ENCODE results near the gene CLSTN2.

Gene CLSTN2

DNA sequence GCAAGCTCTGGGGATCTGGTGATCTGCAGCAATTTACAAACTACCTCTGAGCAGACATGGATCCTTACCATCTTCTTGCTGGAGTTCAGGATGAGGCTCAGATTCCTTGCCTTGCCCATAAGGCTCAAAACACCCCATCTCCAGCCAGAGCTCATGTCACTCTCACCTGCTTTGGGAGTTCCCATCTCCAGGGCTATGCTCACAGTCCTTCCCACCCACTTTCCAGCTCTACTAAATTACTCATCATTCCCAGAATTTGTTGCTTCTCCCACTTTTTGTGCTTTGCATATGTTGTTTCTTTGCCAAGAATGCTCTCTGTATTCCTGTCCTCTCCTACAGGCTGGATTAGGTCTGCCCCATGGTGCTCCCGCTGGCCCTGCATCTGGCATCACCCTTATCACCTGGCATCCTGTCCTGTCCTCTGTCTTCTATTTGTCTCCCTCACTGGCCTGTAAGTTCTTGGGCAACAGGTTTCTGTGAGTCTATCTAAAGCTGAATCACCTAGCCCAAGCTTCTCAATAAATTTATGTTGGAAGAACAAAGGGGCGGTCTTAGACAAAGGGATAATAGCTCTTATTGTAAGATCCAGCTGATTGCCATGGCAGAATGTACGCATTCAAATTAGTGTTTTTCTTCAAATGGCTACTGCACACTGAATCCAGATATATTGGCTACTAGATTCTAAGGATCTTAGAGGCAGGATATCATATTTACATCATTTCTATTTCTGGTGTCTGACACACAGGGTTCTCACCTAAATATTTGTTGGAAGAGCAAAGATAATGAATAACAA is 179.2 kb downstream of the CLSTN2 start:
- no peak for ATAC-seq
- H3K27me3 Mint-ChIP-seq, result peaks cover 16% of the 10 kb centered on the region
- H3K4me3 Mint-ChIP-seq, result no peak overlapping the region
- no peaks in the 10 kb centered on the region for H3K9me3 Mint-ChIP-seq
- no peak for DNase-seq
- H3K4me1 Mint-ChIP-seq, result no peaks in the 10 kb centered on the region
- no peak overlapping the region for H3K27ac Mint-ChIP-seq

GRCh38 chr3:140114789-140115080 is 179.8 kb downstream of the CLSTN2 start:
- Mint-ChIP-seq H3K4me1 (no peaks in the 10 kb centered on the region), H3K4me3 (no peak overlapping the region), H3K27ac (no peak overlapping the region), H3K27me3 (peaks cover 16% of the 10 kb centered on the region), H3K9me3 (no peaks in the 10 kb centered on the region)
- ATAC-seq, result no peak
- no peak for DNase-seq

GRCh38 chr3:140117096-140117526 is 182.1 kb downstream of the CLSTN2 start:
- no peak overlapping the region for H3K27ac Mint-ChIP-seq
- no peak overlapping the region for H3K4me3 Mint-ChIP-seq
- ATAC-seq, result no peak
- no peak for DNase-seq
- H3K27me3 Mint-ChIP-seq, result peaks cover 16% of the 10 kb centered on the region
- no peaks in the 10 kb centered on the region for H3K9me3 Mint-ChIP-seq
- H3K4me1 Mint-ChIP-seq, result no peaks in the 10 kb centered on the region

DNA sequence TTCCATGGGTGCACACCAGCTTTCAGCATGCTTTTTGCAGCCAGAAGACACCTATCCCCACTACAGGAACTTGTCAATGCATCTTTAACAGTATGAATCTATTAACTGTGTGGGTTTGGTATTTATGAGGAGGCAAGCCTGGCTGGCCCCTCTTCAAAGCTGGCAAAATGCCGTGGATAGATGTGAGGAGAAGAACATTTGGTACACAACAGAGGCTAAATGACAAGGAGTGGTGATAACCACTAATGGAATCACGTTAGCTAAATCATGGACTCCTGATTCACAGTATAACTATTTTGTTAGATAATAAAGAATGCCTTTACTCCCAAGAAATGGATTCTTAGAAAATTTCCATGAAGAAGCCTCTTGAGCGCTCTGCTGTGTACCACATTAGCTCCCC is 187.2 kb downstream of the CLSTN2 start:
- ATAC-seq, result no peak
- H3K9me3 Mint-ChIP-seq, result no peaks in the 10 kb centered on the region
- H3K4me1 Mint-ChIP-seq, result no peaks in the 10 kb centered on the region
- DNase-seq, result no peak
- H3K27me3 Mint-ChIP-seq, result peaks cover 12% of the 10 kb centered on the region
- H3K4me3 Mint-ChIP-seq, result no peak overlapping the region
- H3K27ac Mint-ChIP-seq, result no peak overlapping the region

- DNase-seq, result no peak
- no peak overlapping the region for H3K27ac Mint-ChIP-seq
- H3K4me3 Mint-ChIP-seq, result no peak overlapping the region
Observed at GRCh38 chr3:140128217-140128616, 193.2 kb downstream of the CLSTN2 start.

GRCh38 chr3:140128631-140129030 is 193.6 kb downstream of the CLSTN2 start:
- no peak for ATAC-seq
- no peak for DNase-seq
- Mint-ChIP-seq H3K4me1 (no peaks in the 10 kb centered on the region), H3K9me3 (no peaks in the 10 kb centered on the region), H3K27ac (no peak overlapping the region), H3K4me3 (no peak overlapping the region), H3K27me3 (no peaks in the 10 kb centered on the region)

More at GRCh38 chr3:140128217-140128616, 193.2 kb downstream of the CLSTN2 start:
- ATAC-seq, result no peak
- no peaks in the 10 kb centered on the region for H3K9me3 Mint-ChIP-seq
- H3K4me1 Mint-ChIP-seq, result no peaks in the 10 kb centered on the region
- H3K27me3 Mint-ChIP-seq, result no peaks in the 10 kb centered on the region

DNA sequence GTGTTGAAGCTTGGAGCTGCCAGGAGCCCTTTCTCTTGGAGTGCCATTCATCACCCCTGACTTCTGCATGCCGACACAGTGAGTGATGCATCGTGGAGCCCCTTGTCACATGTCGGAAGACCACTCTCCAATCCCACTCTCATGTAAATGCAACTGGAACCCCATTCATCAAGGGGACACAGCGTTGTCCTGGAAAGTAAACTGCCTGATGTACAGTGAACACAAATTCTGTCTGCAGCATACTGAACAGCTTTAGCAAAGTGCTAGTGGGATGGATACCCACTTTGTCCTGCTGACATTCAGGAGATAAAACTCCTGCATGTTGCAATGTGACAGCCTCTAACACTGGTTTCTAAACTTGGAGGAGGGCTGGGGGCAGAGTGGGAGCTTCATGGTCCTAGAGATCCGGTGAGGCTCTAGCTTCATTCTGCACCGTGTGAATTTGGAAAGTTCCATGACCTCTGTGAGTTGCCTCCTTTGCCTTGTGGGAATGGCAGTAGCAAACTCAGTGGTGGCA is 194.8 kb downstream of the CLSTN2 start:
- no peaks in the 10 kb centered on the region for H3K9me3 Mint-ChIP-seq
- no peaks in the 10 kb centered on the region for H3K4me1 Mint-ChIP-seq
- ATAC-seq (no peak), DNase-seq (no peak)
- no peak overlapping the region for H3K4me3 Mint-ChIP-seq
- no peaks in the 10 kb centered on the region for H3K27me3 Mint-ChIP-seq
- H3K27ac Mint-ChIP-seq, result no peak overlapping the region

GRCh38 chr3:140131895-140132294 is 196.9 kb downstream of the CLSTN2 start:
- H3K27ac Mint-ChIP-seq, result no peak overlapping the region
- no peak for ATAC-seq
- H3K9me3 Mint-ChIP-seq, result no peaks in the 10 kb centered on the region
- no peak for DNase-seq
- H3K4me1 Mint-ChIP-seq, result no peaks in the 10 kb centered on the region
- H3K27me3 Mint-ChIP-seq, result peaks cover 16% of the 10 kb centered on the region
- H3K4me3 Mint-ChIP-seq, result no peak overlapping the region

DNA sequence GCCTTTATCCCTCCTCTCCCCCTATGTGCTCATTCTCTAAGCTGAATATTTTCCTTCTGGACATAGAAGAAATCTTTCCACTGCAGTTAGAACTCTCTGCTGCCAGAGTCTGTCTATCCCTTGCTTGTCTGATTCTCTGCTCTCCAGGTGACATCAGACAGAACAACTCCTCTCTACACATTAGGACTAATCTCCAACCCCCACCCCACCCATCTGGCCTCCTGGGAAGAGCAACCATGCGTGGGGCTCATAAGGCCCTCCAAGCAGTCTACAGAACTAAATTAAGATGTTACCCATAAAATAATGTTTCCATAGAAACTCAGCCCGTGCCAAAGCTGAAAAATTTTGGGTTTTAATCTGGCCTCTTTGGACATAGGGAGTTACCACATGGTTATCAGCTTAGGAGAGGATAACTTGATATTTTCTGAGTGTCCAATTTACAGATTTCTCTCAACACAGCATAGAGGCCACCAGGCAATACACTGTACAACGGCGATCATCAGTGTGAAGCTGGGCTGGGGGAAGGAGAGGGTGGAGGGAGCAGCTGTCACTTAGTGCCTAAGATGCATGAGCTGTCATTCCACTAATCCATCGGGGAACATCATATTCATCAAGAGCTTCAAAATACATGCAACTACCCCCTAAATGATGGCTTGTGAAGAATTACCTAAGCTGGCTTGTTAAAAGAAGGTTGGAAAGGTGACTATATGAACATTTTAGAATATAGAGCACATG is 199.4 kb downstream of the CLSTN2 start:
- Mint-ChIP-seq H3K4me1 (no peaks in the 10 kb centered on the region), H3K9me3 (no peaks in the 10 kb centered on the region), H3K27ac (no peak overlapping the region), H3K27me3 (peaks cover 23% of the 10 kb centered on the region), H3K4me3 (no peak overlapping the region)
- no peak for ATAC-seq
- DNase-seq, result no peak

- peaks cover 23% of the 10 kb centered on the region for H3K27me3 Mint-ChIP-seq
- DNase-seq, result no peak
- H3K27ac Mint-ChIP-seq, result no peak overlapping the region
- H3K9me3 Mint-ChIP-seq, result no peaks in the 10 kb centered on the region
- ATAC-seq, result no peak
- H3K4me3 Mint-ChIP-seq, result no peak overlapping the region
- H3K4me1 Mint-ChIP-seq, result no peaks in the 10 kb centered on the region
Observed at GRCh38 chr3:140135461-140135860, 200.5 kb downstream of the CLSTN2 start.

DNA sequence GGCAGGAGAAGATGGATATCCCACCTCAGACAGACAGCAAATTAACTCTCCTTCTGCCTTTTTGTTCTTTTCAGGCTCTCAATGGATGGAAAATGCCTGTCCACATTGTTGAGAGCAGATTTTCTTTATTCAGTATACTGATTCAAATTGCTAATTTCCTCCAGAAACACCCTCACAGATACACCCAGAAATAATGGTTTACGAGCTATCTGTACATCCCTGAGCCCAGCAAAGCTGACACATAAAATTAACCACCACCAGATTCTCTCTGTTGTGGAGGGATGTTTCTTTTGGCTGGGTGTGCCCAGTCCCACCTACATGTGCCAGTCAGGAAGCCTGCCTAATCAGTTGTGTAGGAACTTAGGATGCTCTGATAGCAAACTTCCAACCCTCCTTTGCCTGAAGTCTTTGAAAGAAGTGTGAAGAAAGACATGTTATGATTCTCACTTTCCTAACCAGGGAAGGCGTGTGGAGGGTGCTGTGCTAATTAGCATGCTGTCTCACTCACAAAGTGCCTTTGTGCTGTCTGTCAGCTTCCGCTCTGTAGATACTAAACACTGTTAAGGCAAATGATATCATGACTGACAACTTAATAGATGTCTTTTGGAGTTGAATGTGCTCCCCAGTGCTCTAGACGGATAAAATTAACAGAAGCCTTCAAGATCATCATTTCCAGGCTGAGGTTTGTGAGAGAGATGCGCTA is 208.5 kb downstream of the CLSTN2 start:
- H3K9me3 Mint-ChIP-seq, result no peaks in the 10 kb centered on the region
- ATAC-seq (no peak), DNase-seq (no peak)
- H3K4me3 Mint-ChIP-seq, result no peak overlapping the region
- H3K4me1 Mint-ChIP-seq, result no peaks in the 10 kb centered on the region
- peaks cover 9% of the 10 kb centered on the region for H3K27me3 Mint-ChIP-seq
- H3K27ac Mint-ChIP-seq, result no peak overlapping the region

DNA sequence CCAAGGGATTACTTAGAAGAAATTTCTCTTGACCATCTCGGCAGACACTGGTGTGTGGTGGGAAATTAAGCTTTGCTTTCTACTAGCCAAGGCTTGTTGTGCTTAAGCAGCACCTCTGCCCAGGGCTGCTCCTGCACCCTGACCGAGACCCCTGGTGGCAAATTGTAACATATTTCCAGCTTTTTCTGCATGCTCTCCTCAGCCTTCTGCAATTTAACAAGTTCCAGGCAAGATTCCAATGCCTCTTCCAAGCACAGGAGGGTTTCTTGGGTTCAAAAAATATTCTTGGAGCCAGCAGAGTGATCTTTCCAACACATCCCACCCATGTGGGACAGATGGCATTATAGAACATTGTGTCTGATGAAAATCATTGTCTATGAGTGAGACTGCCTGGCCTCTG is 210.5 kb downstream of the CLSTN2 start:
- Mint-ChIP-seq H3K9me3 (no peaks in the 10 kb centered on the region), H3K27me3 (peaks cover 9% of the 10 kb centered on the region), H3K4me3 (no peak overlapping the region), H3K4me1 (no peaks in the 10 kb centered on the region), H3K27ac (no peak overlapping the region)
- no peak for ATAC-seq
- no peak for DNase-seq

DNA sequence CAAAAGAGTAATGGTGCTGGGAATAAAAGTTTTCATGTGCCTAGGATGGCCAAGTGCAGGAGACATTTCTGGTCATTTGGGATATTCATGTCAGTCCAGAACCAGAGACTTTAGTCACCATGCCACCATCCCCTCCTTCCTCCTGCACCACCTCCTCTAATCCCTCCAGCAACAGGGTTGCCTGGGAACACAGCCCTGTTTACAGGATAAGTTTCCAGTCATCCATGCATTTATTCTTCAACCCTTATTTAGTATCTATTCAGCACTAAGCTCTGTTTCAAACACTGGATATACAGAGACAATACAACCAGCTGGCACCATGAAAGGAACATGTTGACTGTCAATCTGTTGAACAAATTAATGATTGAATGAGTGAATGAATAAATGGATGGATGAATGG is 211.7 kb downstream of the CLSTN2 start:
- H3K27ac Mint-ChIP-seq, result no peak overlapping the region
- H3K4me3 Mint-ChIP-seq, result no peak overlapping the region
- H3K9me3 Mint-ChIP-seq, result no peaks in the 10 kb centered on the region
- H3K27me3 Mint-ChIP-seq, result peaks cover 9% of the 10 kb centered on the region
- no peaks in the 10 kb centered on the region for H3K4me1 Mint-ChIP-seq
- ATAC-seq, result no peak
- no peak for DNase-seq

DNA sequence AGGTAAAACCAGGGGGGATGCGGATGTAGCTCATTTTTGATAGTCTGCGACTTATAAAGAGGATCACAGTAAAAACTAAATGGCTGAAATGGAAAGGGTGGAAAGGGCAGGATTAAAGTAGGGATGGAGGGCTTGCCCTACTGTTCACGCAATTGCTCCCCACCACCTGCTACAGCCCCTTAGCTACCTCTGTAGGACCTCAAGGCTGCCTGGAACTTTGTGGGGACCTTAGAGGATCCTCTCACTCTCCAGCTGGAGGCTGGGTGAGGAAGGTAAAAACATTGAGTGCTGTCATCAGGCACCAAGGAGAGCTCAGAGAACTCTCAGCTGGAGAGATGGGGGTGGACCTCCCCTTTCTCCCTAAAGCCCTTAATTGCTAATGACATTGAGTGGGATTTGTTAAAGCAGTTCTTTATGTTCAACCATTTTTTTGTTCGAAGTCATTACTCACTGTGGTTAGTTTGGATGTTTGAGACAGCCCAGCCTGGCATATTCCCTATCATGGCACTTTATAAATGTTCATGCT is 213.0 kb downstream of the CLSTN2 start:
- H3K27me3 Mint-ChIP-seq, result peaks cover 9% of the 10 kb centered on the region
- ATAC-seq (no peak), DNase-seq (no peak)
- H3K27ac Mint-ChIP-seq, result no peak overlapping the region
- H3K4me1 Mint-ChIP-seq, result no peaks in the 10 kb centered on the region
- no peaks in the 10 kb centered on the region for H3K9me3 Mint-ChIP-seq
- H3K4me3 Mint-ChIP-seq, result no peak overlapping the region

- H3K9me3 Mint-ChIP-seq, result no peaks in the 10 kb centered on the region
- H3K27ac Mint-ChIP-seq, result no peak overlapping the region
- DNase-seq (no peak), ATAC-seq (no peak)
- H3K27me3 Mint-ChIP-seq, result peaks cover 9% of the 10 kb centered on the region
- no peak overlapping the region for H3K4me3 Mint-ChIP-seq
- no peaks in the 10 kb centered on the region for H3K4me1 Mint-ChIP-seq
Observed at GRCh38 chr3:140148824-140149390, 213.9 kb downstream of the CLSTN2 start.

All from stimulated activated naive CD8-positive, alpha-beta T cell treated with anti-CD3 and anti-CD28 coated beads, Interleukin-15, amount 100 ng/mL, for 72 hours (primary cell).